AG04450 (cell line): ENCODE data around the gene SLC16A11. TPM values are rescaled to one million over a fixed set of nuclear protein-coding genes. Genes with fewer than 3 reads are reported as not detected.

Source experiments
- CTCF ChIA-PET: fragments of 300-600, 350-600 bp; formaldehyde crosslinking; extraction: SDS; loops from one replicate; lab custom pipeline; 2022; ENCODE audit warnings: antibody characterized with exemption, inconsistent platforms; lab: Charles Lee
- POLR2A ChIA-PET: fragments of 350-600 bp; formaldehyde crosslinking; extraction: SDS; loops from one replicate; lab custom pipeline; 2021; ENCODE audit warnings: antibody characterized with exemption, inconsistent platforms; lab: Yijun Ruan, JAX
- DNase-seq: peaks from one replicate; pipeline ENCODE4 v3.0.0-alpha.2; 2011; ENCODE audit warnings: low read depth, low spot score
- H3K27ac ChIP-seq: one replicate; pipeline ENCODE4 v1.5.1; 2012; ENCODE audit warnings: low read depth, low read length, control low read depth
- H3K27me3 ChIP-seq: one replicate; pipeline ENCODE4 v1.6.0; 2012; ENCODE audit warnings: low read length; ENCODE audit not compliant: control insufficient read depth, insufficient read depth
- H3K4me3 ChIP-seq: 2 replicates; pipeline ENCODE4 v1.5.1; 2011; ENCODE audit warnings: mild to moderate bottlenecking, low read depth, low read length, control low read depth
- H3K9me3 ChIP-seq: 2 replicates; pipeline ENCODE4 v1.5.1; 2012; ENCODE audit warnings: low read length; ENCODE audit not compliant: control insufficient read depth, insufficient read depth
- CTCF ChIP-seq: IDR thresholded peaks from 2 replicates; pipeline ENCODE4 v1.5.1; 2011; ENCODE audit warnings: low read depth, low read length, control low read depth, inconsistent platforms
- polyA plus RNA-seq: library from polyadenylated mRNA; depleted of rRNA; stranded (reverse); fragments of >200 nt; gene quantifications from 2 replicates; pipeline ENCODE4 v1.2.3, GENCODE V29; 2011

The SLC16A11 gene
- polyA plus RNA-seq, 1 experiment: not detected

- Histone ChIP-seq H3K9me3 (peaks cover 7% of the 10 kb centered on the region; the same call in 1 of the 2 replicates), H3K27me3 (no peaks in the 10 kb centered on the region), H3K27ac (no peak overlapping the region), H3K4me3 (peak overlapping the region; percentile 97; the same call in 1 of the 2 replicates)
- ChIA-PET POLR2A (no interaction called here), CTCF (interaction anchor here (2.6 to 3.8 kb wide), 3 partner anchors 11 to 100 kb away, joined by 17 to 25 read pairs (median 18); no protein-coding TSS in a partner anchor)
- TF ChIP-seq CTCF: no peak
- DNase-seq: no peak
Measured at GRCh38 chr17:7010523-7010922, 33.4 kb downstream of the SLC16A11 start.

GRCh38 chr17:7007143-7007542 lies 36.7 kb downstream of the SLC16A11 start:
- no peak overlapping the region for H3K4me3 ChIP-seq
- POLR2A ChIA-PET: no interaction called here
- no peak overlapping the region for H3K27ac ChIP-seq
- CTCF ChIA-PET: interaction anchor here (2.3 to 7.8 kb wide), 3 partner anchors 14 to 97 kb away, joined by 17 to 218 read pairs (median 175); no protein-coding TSS in a partner anchor
- TF ChIP-seq CTCF: no peak
- no peaks in the 10 kb centered on the region for H3K27me3 ChIP-seq
- no peak for DNase-seq
- peaks cover 2% of the 10 kb centered on the region; the same call in 1 of the 2 replicates for H3K9me3 ChIP-seq

- CTCF ChIA-PET: interaction anchor here (0.6 to 7.8 kb wide), 8 partner anchors 14 to 1971 kb away, joined by 3 to 218 read pairs (median 10); no protein-coding TSS in a partner anchor
- TF ChIP-seq CTCF: no peak
- peaks cover 2% of the 10 kb centered on the region; the same call in 1 of the 2 replicates for H3K9me3 ChIP-seq
- no peak overlapping the region for H3K4me3 ChIP-seq
- no peak for DNase-seq
- no peaks in the 10 kb centered on the region for H3K27me3 ChIP-seq
- POLR2A ChIA-PET: no interaction called here
- H3K27ac ChIP-seq: no peak overlapping the region
Measured at GRCh38 chr17:7005716-7006115, 38.2 kb downstream of the SLC16A11 start.

DNA sequence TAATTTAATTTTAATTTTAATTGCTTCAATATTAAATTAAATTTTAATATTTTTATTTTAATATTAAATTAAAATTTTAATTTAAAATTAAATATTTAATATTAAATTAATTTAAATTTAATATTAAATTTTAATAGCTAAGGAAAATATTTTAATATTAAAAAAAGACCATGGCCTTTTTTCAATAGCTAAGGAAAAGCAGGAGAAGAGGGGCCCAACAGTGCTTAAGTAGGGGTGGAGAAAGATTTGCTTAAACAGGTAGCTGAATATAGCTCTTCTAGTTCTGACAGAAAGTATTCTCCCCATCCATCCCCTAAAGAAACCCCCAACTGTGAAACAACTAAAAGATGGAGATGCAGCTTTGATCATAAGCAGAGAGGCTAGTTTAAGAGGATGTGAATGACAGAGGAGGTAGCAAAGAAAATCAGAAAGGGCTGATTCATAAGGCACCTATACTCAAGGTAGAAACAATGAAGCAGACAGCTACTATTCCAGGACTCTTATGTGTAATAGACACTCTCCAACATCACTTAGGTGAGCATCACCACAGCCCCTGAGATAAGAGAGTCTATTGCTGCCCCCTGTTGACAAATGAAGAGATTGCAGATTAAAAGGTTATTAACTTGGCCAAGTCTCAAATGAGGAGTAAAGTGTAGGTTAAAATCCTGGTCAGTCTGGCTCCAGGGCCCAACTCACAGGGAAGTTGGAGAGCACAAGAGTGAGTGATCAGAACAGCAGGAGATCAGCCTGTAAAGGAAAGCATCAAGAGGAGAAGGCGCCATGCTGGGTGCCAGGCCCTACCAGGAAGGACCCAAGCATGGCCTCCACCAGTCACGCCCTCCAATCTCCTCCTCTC lies 39.3 kb downstream of the SLC16A11 start:
- no peak for DNase-seq
- H3K9me3 ChIP-seq: peaks cover 2% of the 10 kb centered on the region; the same call in 1 of the 2 replicates
- ChIA-PET CTCF (interaction anchor here (0.6 to 7.8 kb wide), 38 partner anchors 8 to 1413 kb away, joined by 3 to 218 read pairs (median 4); partner anchors contain the start of genes ALOX12 and SLC16A13), POLR2A (interaction anchor here (1.1 kb wide), 1 partner anchor 90 kb away, joined by 3 read pairs; no protein-coding TSS in a partner anchor)
- H3K4me3 ChIP-seq: no peak overlapping the region
- peak; percentile 69 for TF ChIP-seq CTCF
- H3K27me3 ChIP-seq: no peaks in the 10 kb centered on the region
- no peak overlapping the region for H3K27ac ChIP-seq

DNA sequence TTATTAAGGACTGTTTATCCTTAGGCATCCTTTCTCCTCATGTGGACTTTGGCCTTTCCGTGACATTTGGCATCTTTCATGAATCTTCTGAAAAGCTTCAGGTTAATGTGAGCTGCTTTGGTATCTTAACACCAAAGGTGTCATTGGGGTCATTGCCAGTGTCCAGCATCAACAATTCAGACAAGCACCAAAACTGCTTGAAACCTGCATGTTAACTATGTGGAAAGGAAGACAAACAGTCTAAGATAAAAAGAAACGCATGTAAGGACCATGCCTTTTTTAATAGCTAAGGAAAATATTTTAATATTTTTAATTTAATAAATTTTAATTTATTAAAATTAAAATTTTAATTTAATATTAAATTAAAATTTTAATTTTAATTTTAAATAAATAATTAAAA lies 40.1 kb downstream of the SLC16A11 start:
- Histone ChIP-seq H3K4me3 (no peak overlapping the region), H3K27ac (no peak overlapping the region), H3K9me3 (no peaks in the 10 kb centered on the region), H3K27me3 (no peaks in the 10 kb centered on the region)
- ChIA-PET POLR2A (interaction anchor here (1.1 kb wide), 1 partner anchor 89 kb away, joined by 3 read pairs; no protein-coding TSS in a partner anchor), CTCF (interaction anchor here (0.7 to 7.8 kb wide), 27 partner anchors 7 to 1412 kb away, joined by 3 to 218 read pairs (median 5); partner anchors contain the start of genes ALOX12, RNASEK and SLC16A13)
- TF ChIP-seq CTCF: no peak
- no peak for DNase-seq
